Naive thymus-derived CD4-positive, alpha-beta T cell (primary cell): ENCODE results near the gene ARHGAP10. TPM values are rescaled to one million over a fixed set of nuclear protein-coding genes. Genes with fewer than 3 reads are reported as not detected.

Experiments used
- ATAC-seq: fragments of 150-1000 bp; cut with Tn5 transposase; 2 replicates; pipeline ENCODE4 v1.10.0; 2021; ENCODE audit warnings: mild to moderate bottlenecking, moderate library complexity
- CTCF ChIA-PET: fragments of 350-600 bp; sonication (Branson Sonifier 250); formaldehyde crosslinking; loops from one replicate; lab custom pipeline; 2021; ENCODE audit warnings: antibody characterized with exemption; lab: Charles Lee
- POLR2A ChIA-PET: fragments of 350-600 bp; sonication (Branson Sonifier 250); formaldehyde crosslinking; loops from one replicate; lab custom pipeline; 2021; ENCODE audit warnings: antibody characterized with exemption, inconsistent platforms; lab: Charles Lee
- DNase-seq, 9 donors: peaks; one replicate each; pipeline versions ENCODE4 v3.0.0 to v3.0.0-alpha.2; 2020 to 2022; ENCODE audit warnings: mixed read lengths in 1 of 9
- H3K27ac ChIP-seq: one replicate; pipeline ENCODE4 v1.7.0; 2013; ENCODE audit warnings: mild to moderate bottlenecking, low read depth, low read length, moderate library complexity
- H3K27me3 ChIP-seq, 2 donors: one replicate each; pipeline ENCODE4 v1.7.0; 2013; ENCODE audit warnings: low read length in 2 of 2, mild to moderate bottlenecking in 2 of 2, moderate library complexity in 2 of 2; ENCODE audit not compliant: control insufficient read depth in 2 of 2, insufficient read depth in 2 of 2
- H3K36me3 ChIP-seq, 3 experiments: 1 replicate in 2 of 3; 2 replicates in 1 of 3; pipeline ENCODE4 v1.7.0; 2013; ENCODE audit warnings: low read length in 3 of 3, mild to moderate bottlenecking in 3 of 3, moderate library complexity in 1 of 3; ENCODE audit not compliant: insufficient read depth in 3 of 3, control insufficient read depth in 2 of 3
- H3K4me1 ChIP-seq, 2 donors: one replicate each; pipeline ENCODE4 v1.7.0; 2013; ENCODE audit warnings: low read length in 2 of 2, mild to moderate bottlenecking in 2 of 2, moderate library complexity in 1 of 2; ENCODE audit not compliant: control insufficient read depth in 2 of 2, insufficient read depth in 2 of 2
- H3K4me3 ChIP-seq: 2 replicates; pipeline ENCODE4 v1.7.0; 2013; ENCODE audit warnings: mild to moderate bottlenecking, low read length
- H3K9me3 ChIP-seq, 3 experiments: 1 replicate in 2 of 3; 2 replicates in 1 of 3; pipeline ENCODE4 v1.7.0; 2013; ENCODE audit warnings: low read length in 3 of 3; ENCODE audit not compliant: control insufficient read depth in 2 of 3
- H3K27ac Mint-ChIP-seq, 9 donors: one replicate each; pipeline ENCODE4 v1.8.0; 2020 to 2022; ENCODE audit warnings: mixed read lengths in 9 of 9, mild to moderate bottlenecking in 8 of 9, moderate library complexity in 5 of 9, inconsistent platforms in 2 of 9
- H3K27me3 Mint-ChIP-seq, 5 donors: one replicate each; pipeline ENCODE4 v1.8.0; 2021 to 2022; ENCODE audit warnings: mixed read lengths in 5 of 5, mild to moderate bottlenecking in 1 of 5
- H3K36me3 Mint-ChIP-seq, 5 donors: one replicate each; pipeline ENCODE4 v1.8.0; 2020 to 2022; ENCODE audit warnings: mixed read lengths in 5 of 5, mild to moderate bottlenecking in 3 of 5, inconsistent platforms in 1 of 5
- H3K4me1 Mint-ChIP-seq, 7 donors: one replicate each; pipeline ENCODE4 v1.8.0; 2020 to 2022; ENCODE audit warnings: mixed read lengths in 7 of 7, mild to moderate bottlenecking in 3 of 7, inconsistent platforms in 1 of 7
- H3K4me3 Mint-ChIP-seq, 10 donors: one replicate each; pipeline ENCODE4 v1.8.0; 2020 to 2022; ENCODE audit warnings: mild to moderate bottlenecking in 10 of 10, mixed read lengths in 10 of 10, moderate library complexity in 6 of 10, inconsistent platforms in 2 of 10
- H3K9me3 Mint-ChIP-seq, 11 donors: one replicate each; pipeline ENCODE4 v1.8.0; 2020 to 2022; ENCODE audit warnings: mixed read lengths in 11 of 11, mild to moderate bottlenecking in 4 of 11, inconsistent platforms in 1 of 11, moderate library complexity in 1 of 11
- intact Hi-C, 2 donors: fragments of 100-400 bp; cut with micrococcal nuclease; formaldehyde crosslinking; loops; one replicate each; pipeline ENCODE4 v1.15.1; 2023
- polyA plus RNA-seq, 2 donors: library from polyadenylated mRNA; unstranded; fragments of 300-500 nt; fragmentation: Illumina TruSeq; gene quantifications; one replicate each; pipeline ENCODE4 v1.2.3, GENCODE V29; 2021
- total RNA-seq, 6 experiments: library from RNA in 5 of 6; stranded (reverse) in 5 of 6; gene quantifications; 1 replicate in 5 of 6; 2 replicates in 1 of 6; pipeline ENCODE4 v1.2.3 and lab custom pipeline; 2021 to 2026

Gene ARHGAP10
- total RNA-seq (1 to 10 TPM; 2.9 to 8.5 (median 3.2) TPM), polyA plus RNA-seq (1 to 10 TPM; 1.9 to 2.5 TPM), total RNA-seq (lab: John Stamatoyannopoulos, UW) (10.1 reads per million, percentile 36 among the genes with 10 or more reads in this experiment)

GRCh38 chr4:147731580-147732517 lies at the start of gene ARHGAP10:
Gene ARHGAP10 (plus strand): TSS chr4:147732088. CDS start chr4:147732302, 214 bp downstream.
- Histone ChIP-seq H3K9me3 (no peaks in the 10 kb centered on the region), H3K36me3 (no peaks in the 10 kb centered on the region), H3K4me1 (peaks cover 14 to 15% of the 10 kb centered on the region in 2 donors), H3K4me3 (peak within 1 kb of the TSS; percentile 76), H3K27me3 (no peaks in the 10 kb centered on the region), H3K27ac (peak within 1 kb of the TSS; percentile 63)
- CTCF ChIA-PET = interaction anchor here (0.6 to 2.4 kb wide), 5 partner anchors 19 to 1062 kb away, joined by 3 to 16 read pairs (median 4); no protein-coding TSS in a partner anchor
- intact Hi-C loops = loop anchor here (1.0 to 10.0 kb wide), 10 partner anchors 23 to 713 kb away; partner anchors contain the start of genes PRMT9 (in 2 of the 2), TMEM184C (in 2 of the 2) and NR3C2 (in 1 of the 2)
- DNase-seq = peak; percentile 34 to 74 (median 54)
- ATAC-seq = peak; percentile 79
- Mint-ChIP-seq H3K4me1 (peaks cover 13 to 42% (median 24%) of the 10 kb centered on the region in 7 donors), H3K27ac (peak within 1 kb of the TSS; percentile 75 to 93 (median 88)), H3K27me3 (peaks cover 0 to 41% (median 0%) of the 10 kb centered on the region in 5 donors), H3K36me3 (peaks cover 0 to 4% (median 0%) of the 10 kb centered on the region in 5 donors), H3K4me3 (peak within 1 kb of the TSS; percentile 89 to 97 (median 92)), H3K9me3 (peaks cover 0 to 2% (median 0%) of the 10 kb centered on the region in 11 donors)
- POLR2A ChIA-PET = interaction anchor here (1.0 to 1.9 kb wide), 5 partner anchors 9 to 710 kb away, joined by 3 to 11 read pairs (median 5); partner anchors contain the start of genes NR3C2, PRMT9 and TMEM184C

GRCh38 chr4:147682755-147683154 lies 49.1 kb upstream of the ARHGAP10 start:
- POLR2A ChIA-PET = interaction anchor here (3.0 kb wide), 1 partner anchor 65 kb away, joined by 39 read pairs; the partner anchor contains the start of gene TMEM184C
- H3K27ac ChIP-seq = peak overlapping the region; percentile 95
- no peak for DNase-seq

GRCh38 chr4:147683188-147683591 lies 48.7 kb upstream of the ARHGAP10 start:
- H3K9me3 ChIP-seq = no peaks in the 10 kb centered on the region

More at GRCh38 chr4:147682755-147683154, 49.1 kb upstream of the ARHGAP10 start:
- peaks cover 0 to 19% (median 0%) of the 10 kb centered on the region in 3 experiments for H3K36me3 ChIP-seq
- H3K4me1 Mint-ChIP-seq = peaks cover 15 to 47% (median 39%) of the 10 kb centered on the region in 7 donors
- H3K4me1 ChIP-seq = peaks cover 4 to 16% of the 10 kb centered on the region in 2 donors
- peaks cover 0 to 17% (median 13%) of the 10 kb centered on the region in 5 donors for H3K36me3 Mint-ChIP-seq
- no peak for ATAC-seq
- H3K27me3 Mint-ChIP-seq = peaks cover 0 to 11% (median 0%) of the 10 kb centered on the region in 5 donors
- H3K4me3 Mint-ChIP-seq = peak overlapping the region; percentile 89 to 100 (median 97)
- no peaks in the 10 kb centered on the region for H3K9me3 ChIP-seq
- peaks cover 0 to 4% (median 0%) of the 10 kb centered on the region in 11 donors for H3K9me3 Mint-ChIP-seq
- CTCF ChIA-PET = no interaction called here
- peak overlapping the region; percentile 97 for H3K4me3 ChIP-seq
- no peaks in the 10 kb centered on the region for H3K27me3 ChIP-seq
- H3K27ac Mint-ChIP-seq = peak overlapping the region; percentile 86 to 99 (median 97)
- intact Hi-C loops = loop anchor here (5.0 kb wide), 3 partner anchors 45 to 1745 kb away; partner anchors contain the start of gene ZNF827 (in 1 of the 2)

DNA sequence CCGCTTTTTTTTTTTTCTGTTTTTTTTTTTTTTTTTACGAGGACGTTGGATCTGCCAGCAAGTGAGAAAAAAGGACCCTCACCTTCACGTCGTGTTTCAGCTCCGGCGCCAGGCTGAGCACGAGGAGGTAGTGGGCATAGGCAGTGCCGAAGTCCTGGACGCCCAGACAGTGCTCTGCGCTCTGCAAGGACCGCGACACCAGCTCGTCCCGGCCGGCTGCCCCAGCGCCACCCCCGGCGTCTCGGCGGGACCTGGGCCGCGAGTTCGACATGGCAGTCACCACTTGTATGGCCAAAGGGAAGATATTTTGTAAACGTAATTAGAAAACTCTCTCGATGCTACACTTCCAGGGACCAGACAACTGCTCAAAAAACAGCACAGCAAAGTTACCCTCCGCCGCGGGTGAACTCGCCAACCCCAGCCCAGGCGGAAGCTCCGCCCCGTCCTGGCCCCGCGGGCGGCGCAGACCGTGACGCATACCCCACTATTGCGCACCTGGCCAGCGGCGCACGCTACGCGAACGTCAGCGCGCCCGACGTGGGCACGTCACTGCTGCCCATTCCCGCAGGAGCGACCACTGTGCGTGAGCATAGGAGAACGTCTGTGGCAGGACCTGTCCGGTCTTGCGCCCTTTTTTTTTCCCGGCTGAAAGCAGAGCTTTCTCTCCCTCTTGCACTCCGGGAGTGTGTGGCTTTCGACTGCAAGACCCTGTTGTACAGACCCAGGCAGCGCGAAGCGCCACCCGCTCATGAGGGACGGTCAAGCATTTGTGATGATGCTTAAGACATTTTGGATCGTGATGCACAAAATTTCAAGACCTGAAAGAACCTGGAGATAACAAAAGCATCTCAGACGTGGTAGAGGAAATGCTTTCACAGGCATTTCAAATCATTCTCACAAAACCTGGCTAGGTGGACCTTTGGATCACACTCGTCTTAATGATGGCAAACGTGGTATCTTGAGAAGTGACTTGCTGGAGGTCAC lies 47.9 kb upstream of the ARHGAP10 start, which contains the start of gene PRMT9:
Gene PRMT9, minus strand, starts transcription at position 447 of the 984 bp plus-strand sequence. Its CDS starts 176 bp downstream, at position 271.
- Mint-ChIP-seq H3K4me3 (peak within 1 kb of the TSS; percentile 89 to 100 (median 97)), H3K9me3 (peaks cover 0 to 4% (median 0%) of the 10 kb centered on the region in 11 donors), H3K27me3 (peaks cover 0 to 11% (median 2%) of the 10 kb centered on the region in 5 donors), H3K4me1 (peaks cover 15 to 47% (median 38%) of the 10 kb centered on the region in 7 donors), H3K27ac (peak within 1 kb of the TSS; percentile 86 to 99 (median 97)), H3K36me3 (peaks cover 0 to 10% (median 6%) of the 10 kb centered on the region in 5 donors)
- POLR2A ChIA-PET = interaction anchor here (0.6 to 3.0 kb wide), 9 partner anchors 9 to 758 kb away, joined by 3 to 39 read pairs (median 4); partner anchors contain the start of genes ARHGAP10, NR3C2 and TMEM184C
- peaks cover 4 to 16% of the 10 kb centered on the region in 2 donors for H3K4me1 ChIP-seq
- H3K36me3 ChIP-seq = peaks cover 0 to 7% (median 0%) of the 10 kb centered on the region in 3 experiments
- ATAC-seq (peak; percentile 98), DNase-seq (peak; percentile 79 to 90 (median 85))
- no peaks in the 10 kb centered on the region for H3K9me3 ChIP-seq
- peak within 1 kb of the TSS; percentile 95 for H3K27ac ChIP-seq
- intact Hi-C loops = loop anchor here (1.0 to 5.0 kb wide), 9 partner anchors 24 to 1747 kb away; partner anchors contain the start of genes NR3C2 (in 2 of the 2), TMEM184C (in 2 of the 2) and ZNF827 (in 1 of the 2)
- H3K27me3 ChIP-seq = no peaks in the 10 kb centered on the region
- CTCF ChIA-PET = interaction anchor here (0.6 to 2.3 kb wide), 2 partner anchors 21 to 183 kb away, joined by 3 to 7 read pairs; no protein-coding TSS in a partner anchor
- peak within 1 kb of the TSS; percentile 97 for H3K4me3 ChIP-seq

More at GRCh38 chr4:147683188-147683591, 48.7 kb upstream of the ARHGAP10 start:
- Mint-ChIP-seq H3K4me1 (peaks cover 15 to 47% (median 38%) of the 10 kb centered on the region in 7 donors), H3K36me3 (peaks cover 0 to 13% (median 11%) of the 10 kb centered on the region in 5 donors), H3K27ac (peak overlapping the region; percentile 86 to 99 (median 97)), H3K9me3 (peaks cover 0 to 4% (median 0%) of the 10 kb centered on the region in 11 donors), H3K27me3 (peaks cover 0 to 11% (median 0%) of the 10 kb centered on the region in 5 donors), H3K4me3 (peak overlapping the region; percentile 89 to 100 (median 97))
- no peaks in the 10 kb centered on the region for H3K27me3 ChIP-seq
- peaks cover 0 to 15% (median 0%) of the 10 kb centered on the region in 3 experiments for H3K36me3 ChIP-seq
- DNase-seq (peak in 5 of 9 donors; percentile 15 to 38 (median 27)), ATAC-seq (no peak)
- H3K27ac ChIP-seq = peak overlapping the region; percentile 95
- peaks cover 4 to 16% of the 10 kb centered on the region in 2 donors for H3K4me1 ChIP-seq
- H3K4me3 ChIP-seq = peak overlapping the region; percentile 97
- intact Hi-C loops = loop anchor here (5.0 kb wide), 3 partner anchors 46 to 1746 kb away; partner anchors contain the start of gene ZNF827 (in 1 of the 2)
- POLR2A ChIA-PET = interaction anchor here (1.8 to 3.0 kb wide), 3 partner anchors 12 to 759 kb away, joined by 9 to 39 read pairs (median 12); partner anchors contain the start of genes NR3C2 and TMEM184C
- CTCF ChIA-PET = interaction anchor here (2.3 kb wide), 1 partner anchor 184 kb away, joined by 7 read pairs; no protein-coding TSS in a partner anchor

DNA sequence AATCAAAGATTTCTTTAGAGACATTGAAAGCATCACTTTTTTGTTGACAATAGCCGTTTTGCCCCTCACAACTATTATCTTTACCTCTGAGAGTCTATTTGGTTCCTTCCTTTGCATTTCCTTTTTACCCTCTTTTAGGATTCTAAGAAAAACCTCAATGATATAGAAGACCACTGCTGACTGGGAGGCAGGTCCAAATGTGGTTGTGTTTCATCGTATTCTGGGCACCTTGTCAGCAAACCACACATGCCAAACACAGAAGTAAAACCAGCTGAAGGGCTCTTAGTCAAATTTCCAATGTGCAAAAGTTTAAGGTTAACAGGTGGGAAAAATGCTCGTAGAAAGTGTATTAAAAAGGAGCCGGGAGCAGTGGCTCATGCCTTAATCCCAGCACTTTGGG lies 42.8 kb upstream of the ARHGAP10 start:
- CTCF ChIA-PET = no interaction called here
- peaks cover 0 to 2% (median 0%) of the 10 kb centered on the region in 5 donors for H3K36me3 Mint-ChIP-seq
- Histone ChIP-seq H3K36me3 (no peaks in the 10 kb centered on the region), H3K4me1 (peaks cover 4% of the 10 kb centered on the region in 2 donors), H3K4me3 (no peak overlapping the region), H3K27me3 (no peaks in the 10 kb centered on the region), H3K9me3 (no peaks in the 10 kb centered on the region), H3K27ac (no peak overlapping the region)
- intact Hi-C loops = no loop called here
- H3K4me1 Mint-ChIP-seq = peaks cover 0 to 12% (median 10%) of the 10 kb centered on the region in 7 donors
- POLR2A ChIA-PET = no interaction called here
- no peak for DNase-seq
- ATAC-seq = no peak
- peaks cover 13 to 35% (median 24%) of the 10 kb centered on the region in 5 donors for H3K27me3 Mint-ChIP-seq
- peak overlapping the region in 1 of 10 donors; percentile 70 for H3K4me3 Mint-ChIP-seq
- peaks cover 0 to 2% (median 0%) of the 10 kb centered on the region in 11 donors for H3K9me3 Mint-ChIP-seq
- peak overlapping the region in 1 of 9 donors; percentile 80 for H3K27ac Mint-ChIP-seq
